IgD-negative memory B cell (primary cell): ENCODE measurements around the gene OR56A5. TPM values are rescaled to one million over a fixed set of nuclear protein-coding genes. Genes with fewer than 3 reads are reported as not detected.

Experiments
- H3K27ac Mint-ChIP-seq, 3 donors: one replicate each; pipeline ENCODE4 v1.8.0; 2020 to 2022; ENCODE audit warnings: mild to moderate bottlenecking in 3 of 3, mixed read lengths in 3 of 3, moderate library complexity in 1 of 3
- H3K27me3 Mint-ChIP-seq: one replicate; pipeline ENCODE4 v1.8.0; 2021; ENCODE audit warnings: mixed read lengths
- H3K36me3 Mint-ChIP-seq: one replicate; pipeline ENCODE4 v1.8.0; 2020; ENCODE audit warnings: mild to moderate bottlenecking, mixed read lengths
- H3K4me1 Mint-ChIP-seq, 3 donors: one replicate each; pipeline ENCODE4 v1.8.0; 2020 to 2022; ENCODE audit warnings: mixed read lengths in 3 of 3, mild to moderate bottlenecking in 1 of 3
- H3K4me3 Mint-ChIP-seq, 4 donors: one replicate each; pipeline ENCODE4 v1.8.0; 2020 to 2022; ENCODE audit warnings: mild to moderate bottlenecking in 4 of 4, mixed read lengths in 4 of 4, moderate library complexity in 3 of 4
- H3K9me3 Mint-ChIP-seq, 3 donors: one replicate each; pipeline ENCODE4 v1.8.0; 2020 to 2021; ENCODE audit warnings: mixed read lengths in 3 of 3, mild to moderate bottlenecking in 1 of 3
- polyA plus RNA-seq: library from polyadenylated mRNA; unstranded; fragments of 300-500 nt; fragmentation: Illumina TruSeq; gene quantifications from one replicate; pipeline ENCODE4 v1.2.3, GENCODE V29; 2021

The OR56A5 gene
- polyA plus RNA-seq, 1 donor from 2014 or later, result not detected

DNA sequence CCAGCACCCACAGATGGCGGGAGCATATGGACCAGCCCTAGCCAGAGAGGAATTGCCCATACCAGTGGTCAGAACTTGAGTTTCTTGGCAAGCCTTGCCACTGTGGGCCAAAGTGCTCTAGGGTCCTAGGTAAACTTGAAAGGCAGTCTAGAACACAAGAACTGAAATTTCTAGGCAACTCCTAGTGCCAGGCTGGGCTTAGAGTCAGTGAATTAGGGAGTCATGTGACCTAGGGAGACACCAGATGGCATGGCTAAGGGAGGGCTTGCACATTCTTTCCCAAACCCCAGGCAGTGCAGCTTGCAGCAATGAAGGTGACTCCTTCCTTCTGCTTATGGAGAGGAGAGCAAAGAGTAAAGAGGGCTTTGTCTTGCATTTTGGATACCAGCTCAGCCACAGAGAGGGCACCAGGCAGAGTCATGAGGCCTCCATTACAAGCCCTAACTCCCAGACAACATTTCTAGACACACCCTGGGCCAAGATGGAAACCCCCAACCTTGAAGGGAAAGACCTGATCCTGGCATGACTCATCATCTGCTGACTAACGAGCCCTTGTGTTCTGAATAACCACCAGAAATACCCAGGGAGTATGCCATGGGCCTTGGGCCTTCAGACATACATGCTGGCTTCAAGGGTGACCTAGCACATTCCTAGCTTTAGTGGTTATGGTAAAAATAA, 45.4 kb downstream of the OR56A5 start:
- Mint-ChIP-seq H3K27ac (no peak overlapping the region), H3K4me1 (no peaks in the 10 kb centered on the region), H3K27me3 (no peaks in the 10 kb centered on the region), H3K9me3 (peaks cover 0 to 12% (median 7%) of the 10 kb centered on the region in 3 donors), H3K4me3 (no peak overlapping the region), H3K36me3 (no peaks in the 10 kb centered on the region)

Other genes with a start within 250 kb of the OR56A5 start
- not detected for gene OR56B1, start 232.0 kb downstream of the OR56A5 start, polyA plus RNA-seq
- gene OR52N4, start 214.3 kb downstream of the OR56A5 start, polyA plus RNA-seq, result 0.75 TPM
- gene OR52N5, start 185.1 kb downstream of the OR56A5 start, polyA plus RNA-seq, result not detected
- gene OR52N1, start 177.2 kb downstream of the OR56A5 start, polyA plus RNA-seq, result not detected
- not detected for gene OR52N2, start 159.6 kb downstream of the OR56A5 start, polyA plus RNA-seq
- gene OR52E6, start 126.6 kb downstream of the OR56A5 start, polyA plus RNA-seq, result not detected
- gene OR52E8, start 110.8 kb downstream of the OR56A5 start, polyA plus RNA-seq, result not detected
- gene OR52E4, start 87.9 kb downstream of the OR56A5 start, polyA plus RNA-seq, result not detected
- not detected for gene OR52E5, start 75.3 kb downstream of the OR56A5 start, polyA plus RNA-seq
- gene OR56A3, start 26.2 kb downstream of the OR56A5 start, polyA plus RNA-seq, result not detected
- not detected for gene OR52L1, start 18.5 kb upstream of the OR56A5 start, polyA plus RNA-seq
- not detected for gene OR56A4, start 38.5 kb upstream of the OR56A5 start, polyA plus RNA-seq
- gene OR56A1, start 62.3 kb upstream of the OR56A5 start, polyA plus RNA-seq, result not detected
- not detected for gene OR56B4, start 139.2 kb upstream of the OR56A5 start, polyA plus RNA-seq
- gene OR52B2, start 201.8 kb upstream of the OR56A5 start, polyA plus RNA-seq, result not detected
- gene OR52W1, start 230.7 kb upstream of the OR56A5 start, polyA plus RNA-seq, result not detected
- not detected for gene C11orf42, start 237.1 kb upstream of the OR56A5 start, polyA plus RNA-seq